GM21423 (cell line): ENCODE data around the gene BCL6B.

ENCODE experiments used
- ATAC-seq: cut with Tn5 transposase; IDR thresholded peaks from one replicate; pipeline ENCODE4 v1.9.1; 2021; ENCODE audit warnings: mild to moderate bottlenecking, moderate library complexity; ENCODE audit not compliant: unreplicated experiment

The BCL6B gene

DNA sequence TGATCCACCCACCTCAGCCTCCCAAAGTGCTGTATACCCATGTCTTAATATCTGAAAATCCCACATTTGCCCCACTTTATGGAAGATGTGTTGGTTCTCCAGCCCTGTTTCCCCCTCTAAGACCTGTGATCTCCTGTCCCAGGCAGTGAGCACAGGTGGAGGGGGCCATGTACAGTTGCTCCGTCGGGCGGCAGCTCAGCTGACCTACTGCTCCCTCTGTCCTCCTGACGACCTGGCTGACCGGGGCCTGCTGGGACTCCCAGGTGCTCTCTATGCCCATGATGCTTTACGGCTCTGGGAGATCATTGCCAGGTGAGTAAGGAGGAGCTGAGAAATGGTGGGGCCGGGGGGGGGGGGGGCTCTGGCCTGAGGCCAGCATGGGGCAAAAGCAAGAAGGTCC is 17.1 kb upstream of the BCL6B start:
- ATAC-seq, result no peak

GRCh38 chr17:7007143-7007542 is 15.7 kb upstream of the BCL6B start:
- ATAC-seq, result no peak

DNA sequence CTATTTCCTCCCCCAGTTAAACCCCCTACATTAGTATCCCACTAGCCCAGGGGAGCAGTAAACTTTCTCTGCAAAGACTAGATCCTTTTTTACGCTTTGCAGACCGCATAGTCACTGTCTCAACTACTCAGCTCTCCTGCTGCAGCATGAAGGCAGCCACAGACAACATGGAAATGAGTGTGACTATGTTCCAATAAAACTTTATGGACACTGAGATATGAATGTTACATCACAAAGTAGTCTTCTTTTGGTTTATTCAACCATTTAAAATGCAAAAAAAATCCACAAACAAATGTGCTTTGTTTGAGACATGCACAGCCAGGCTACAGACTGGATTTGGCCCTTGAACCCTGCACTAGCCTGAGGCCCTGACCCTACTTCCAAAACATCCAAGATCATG is 12.3 kb upstream of the BCL6B start:
- no peak for ATAC-seq

- no peak for ATAC-seq
These were observed 11.4 kb upstream of the BCL6B start for GRCh38 chr17:7011415-7011814.

DNA sequence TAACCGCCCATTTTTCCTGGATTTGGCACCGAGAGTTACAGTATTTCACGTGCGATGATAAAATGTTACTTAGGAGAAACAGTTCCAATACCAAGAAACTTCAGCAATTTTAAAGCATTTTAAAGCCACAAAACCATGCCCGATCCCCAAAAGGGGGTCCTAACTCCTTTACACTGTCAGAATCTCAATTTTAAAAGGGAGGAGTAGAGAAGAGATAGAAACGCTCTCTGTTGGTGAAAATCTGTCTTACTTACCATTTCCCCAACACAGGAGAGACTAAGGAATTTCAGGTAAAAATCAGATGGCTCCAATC is 11.0 kb upstream of the BCL6B start:
- no peak for ATAC-seq

DNA sequence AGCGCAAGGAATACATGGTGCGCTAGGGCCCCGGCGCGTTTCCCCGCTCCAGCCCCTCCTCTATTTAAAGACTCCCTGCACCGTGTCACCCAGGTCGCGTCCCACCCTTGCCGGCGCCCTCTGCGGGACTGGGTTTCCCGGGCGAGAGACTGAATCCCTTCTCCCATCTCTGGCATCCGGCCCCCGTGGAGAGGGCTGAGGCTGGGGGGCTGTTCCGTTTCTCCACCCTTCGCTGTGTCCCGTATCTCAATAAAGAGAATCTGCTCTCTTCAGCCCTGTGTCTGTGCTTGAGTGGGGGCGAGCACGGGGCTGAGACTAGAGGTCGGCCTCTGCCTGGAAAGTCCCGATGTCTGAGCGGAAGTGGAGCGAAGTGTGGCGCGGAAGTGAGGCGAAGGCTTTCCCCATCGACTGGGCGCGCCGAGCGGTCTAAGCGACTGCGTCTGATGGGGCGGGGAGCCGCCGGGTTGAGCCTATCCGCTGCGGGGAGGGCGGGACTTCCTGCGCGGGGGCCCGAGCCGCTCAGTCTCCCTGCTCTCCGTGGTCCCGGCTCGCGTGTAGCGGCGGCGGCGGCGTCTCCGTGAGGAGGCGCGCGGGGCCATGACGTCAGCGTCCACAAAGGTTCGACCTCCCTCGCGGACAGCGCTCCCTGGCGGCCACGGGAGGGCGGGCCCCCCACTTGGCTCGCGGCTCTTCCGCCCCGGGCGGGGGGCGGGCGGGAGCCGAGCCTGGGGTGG is 8.4 kb upstream of the BCL6B start:
- peak; percentile 74 for ATAC-seq

- ATAC-seq, result peak; percentile 9
These were observed 7.6 kb upstream of the BCL6B start for GRCh38 chr17:7014995-7015958.

GRCh38 chr17:7016418-7016817 is 6.4 kb upstream of the BCL6B start:
- ATAC-seq, result no peak

DNA sequence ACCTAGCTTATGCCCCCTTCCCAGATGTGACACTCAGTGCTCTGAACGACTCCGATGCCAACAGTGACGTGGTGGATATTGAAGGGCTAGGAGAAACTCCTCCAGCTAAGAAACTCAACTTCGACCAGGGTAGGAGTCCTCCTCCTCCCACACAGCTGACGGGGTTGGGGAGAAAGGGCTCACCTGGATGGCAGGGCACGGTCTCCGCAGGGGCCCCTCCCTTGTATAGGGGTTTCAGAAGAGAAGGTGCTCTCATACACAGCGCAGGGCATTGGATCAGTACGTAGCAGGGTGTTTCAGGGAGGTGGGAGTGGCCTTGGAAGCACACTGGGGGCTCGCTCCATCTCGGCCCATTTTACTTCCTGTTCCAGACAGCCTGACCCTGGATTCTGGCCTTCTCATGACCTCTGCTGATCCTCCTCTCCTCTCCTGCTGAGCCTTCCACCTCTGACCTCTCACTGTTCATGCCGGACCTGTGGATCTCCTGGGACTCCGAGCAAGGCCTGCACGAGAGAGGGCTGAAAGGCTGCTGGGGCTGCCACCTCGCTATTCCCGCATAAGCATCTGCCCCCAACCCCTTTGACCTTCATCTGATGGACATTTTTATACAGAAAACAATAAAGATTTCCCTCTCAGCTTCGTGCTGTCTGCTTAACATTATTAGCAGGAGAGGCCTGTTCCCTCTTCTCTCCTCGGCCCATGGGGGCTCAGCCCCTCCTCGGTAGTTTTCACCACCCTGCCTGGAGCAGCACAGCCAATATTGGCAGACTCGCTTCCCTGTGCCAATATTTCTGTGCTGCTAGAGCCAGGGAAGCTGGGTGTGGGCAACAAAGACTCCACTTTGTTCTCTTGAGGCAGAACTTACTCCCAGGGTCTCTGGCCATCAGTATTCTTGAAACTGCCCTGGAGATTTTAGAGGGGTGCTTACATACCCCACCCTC is 5.7 kb upstream of the BCL6B start:
- no peak for ATAC-seq

GRCh38 chr17:7017827-7018200 is 5.0 kb upstream of the BCL6B start:
- no peak for ATAC-seq

DNA sequence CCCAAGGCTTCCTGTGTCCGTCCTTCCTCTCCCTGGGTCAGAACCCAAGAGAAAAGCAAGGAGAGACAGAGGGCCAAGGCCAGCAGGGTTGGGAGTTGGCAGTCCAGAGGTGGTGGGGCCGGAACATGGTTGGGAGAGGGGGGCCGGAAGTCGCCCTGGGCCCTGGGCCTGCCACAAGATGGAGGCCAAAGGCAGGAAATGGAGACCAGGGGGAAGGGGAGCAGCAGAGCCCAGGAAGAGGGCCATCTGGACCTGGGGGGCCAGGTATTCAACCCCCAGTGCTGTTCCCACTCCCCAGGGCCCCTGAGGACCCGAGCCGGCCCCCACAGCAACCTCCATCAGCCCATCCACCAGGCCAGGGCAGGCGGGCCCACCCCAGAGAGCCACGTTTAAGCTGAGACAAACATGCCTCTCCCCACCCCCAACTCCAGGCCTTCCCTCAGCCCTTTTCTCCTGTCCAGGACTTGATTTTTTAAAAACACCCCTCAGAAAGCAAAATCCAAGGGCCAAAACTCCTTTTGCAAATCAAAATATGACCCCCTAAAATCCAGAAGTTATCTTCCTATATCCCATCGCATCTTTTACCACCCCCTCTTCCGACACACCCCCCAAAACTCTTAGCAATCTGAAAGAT is 4.4 kb upstream of the BCL6B start:
- no peak for ATAC-seq

DNA sequence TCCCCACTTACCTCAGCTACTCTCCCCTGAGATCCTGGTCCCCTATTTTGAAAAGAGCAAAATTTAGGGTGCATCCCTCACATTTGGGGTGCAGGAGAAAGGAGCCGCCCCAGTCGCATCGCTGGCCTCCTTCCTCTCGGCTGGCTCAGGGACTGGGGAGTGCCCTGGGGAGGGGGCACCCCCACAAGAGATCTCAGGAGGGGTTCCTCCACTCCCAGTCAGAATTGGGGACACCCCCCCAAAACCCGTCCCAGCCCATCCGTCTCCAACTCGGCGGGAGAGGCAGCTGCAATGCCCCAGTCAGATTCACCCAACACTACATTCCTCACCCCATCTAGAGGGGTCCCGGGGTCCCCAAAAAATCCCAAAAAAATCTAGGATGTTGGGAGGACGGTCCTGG is 3.5 kb upstream of the BCL6B start:
- ATAC-seq, result no peak

GRCh38 chr17:7019839-7020519 is 2.9 kb upstream of the BCL6B start:
- no peak for ATAC-seq

- no peak for ATAC-seq
These were observed 1.8 kb upstream of the BCL6B start for GRCh38 chr17:7020894-7021664.

GRCh38 chr17:7021993-7022778 is 664 bp upstream of the BCL6B start:
- peak; percentile 60 for ATAC-seq

GRCh38 chr17:7023576-7024401 is 939 bp downstream of the BCL6B start:
- peak; percentile 46 for ATAC-seq

- no peak for ATAC-seq
These were observed 1.5 kb downstream of the BCL6B start for GRCh38 chr17:7024402-7024785.

- no peak for ATAC-seq
These were observed 2.4 kb downstream of the BCL6B start for GRCh38 chr17:7025245-7025644.
